Right lobe of liver (tissue), 6 donors: ENCODE measurements around the gene CBLN3. TPM values are rescaled to one million over a fixed set of nuclear protein-coding genes. Genes with fewer than 3 reads are reported as not detected.

ENCODE experiments used
- ATAC-seq, 4 donors: fragments of 200-7000 bp; cut with Tn5 transposase; one replicate each; pipeline ENCODE4 v1.9.1; 2020; ENCODE audit warnings: mild to moderate bottlenecking in 4 of 4, moderate library complexity in 4 of 4
- DNase-seq, 3 donors: peaks; one replicate each; pipeline ENCODE4 v3.0.0-alpha.2; 2020
- H3K27ac ChIP-seq, 3 donors: fragments of 200-600 bp; one replicate each; pipeline ENCODE4 v1.8.0; 2022
- H3K27me3 ChIP-seq, 2 donors: fragments of 200-600 bp; one replicate each; pipeline ENCODE4 v1.8.0; 2022
- H3K36me3 ChIP-seq, 4 donors: fragments of 200-600 bp; sonication (generic) in 1 of 4; one replicate each; pipeline versions ENCODE4 v1.5.1 to v1.8.0; 2017 to 2022; ENCODE audit warnings: control low read depth in 1 of 4
- H3K4me1 ChIP-seq, 4 donors: fragments of 200-600 bp; sonication (generic) in 1 of 4; one replicate each; pipeline versions ENCODE4 v1.5.1 to v1.8.0; 2017 to 2022; ENCODE audit warnings: control low read depth in 1 of 4
- H3K4me3 ChIP-seq, 3 donors: fragments of 200-600 bp; one replicate each; pipeline ENCODE4 v1.8.0; 2022
- H3K9me3 ChIP-seq, 4 donors: fragments of 200-600 bp; sonication (generic) in 1 of 4; one replicate each; pipeline versions ENCODE4 v1.5.1 to v1.8.0; 2017 to 2022; ENCODE audit warnings: control low read depth in 1 of 4
- POLR2A ChIP-seq: fragments of 450-650 bp; IDR thresholded peaks from one replicate; pipeline ENCODE4 v1.6.1; 2017; ENCODE audit warnings: antibody characterized with exemption, mild to moderate bottlenecking
- WGBS: methylation state at CpG from one replicate; pipeline ENCODE4 v1.1.6; 2018; ENCODE audit warnings: low coverage, low lambda C conversion rate; ENCODE audit not compliant: insufficient coverage; ENCODE audit errors: missing lambda C conversion rate; 5-methylcytosine and 5-hydroxymethylcytosine counted together
- intact Hi-C, 2 donors: fragments of 100-400 bp; cut with DNase I; formaldehyde crosslinking; loops; one replicate each; pipeline versions ENCODE4 v1.11.2 to v1.14.1; 2022
- total RNA-seq, 6 experiments: library from RNA; depleted of rRNA in 2 of 6; stranded (reverse); fragments of >200 nt in 2 of 6; fragmentation: NEBNext Ultra II Directional in 3 of 6; extraction: Animal tissue kit (Norgen Biotek cat#: 25700) in 3 of 6; gene quantifications; one replicate each; pipeline versions ENCODE4 v1.1.0 to v1.2.4, GENCODE V29; 2016 to 2023
- TF ChIP-seq, protein P1 (sequence below), 4 donors: fragments of 200-600 bp in 3 of 4; fragments of 450-650 bp in 1 of 4; IDR thresholded peaks; one replicate each; pipeline versions ENCODE4 v1.5.1 to v1.8.0; 2016 to 2022; ENCODE audit warnings: antibody characterized with exemption in 4 of 4, mild to moderate bottlenecking in 2 of 4
- donor health status: DM: no; HTN: yes; CAD: no.
- donor health status: DM: no; HTN: no; CAD: no.
- donor health status: DM: no; HTN: no; CAD: no.
- donor health status: DM: no; HTN: yes; CAD: no.
- donor health status: DM: no; HTN: yes; CAD: no.

CBLN3 gene
- total RNA-seq, 6 experiments from 2014 or later = 0.74 to 1.8 (median 1.2) TPM

DNA sequence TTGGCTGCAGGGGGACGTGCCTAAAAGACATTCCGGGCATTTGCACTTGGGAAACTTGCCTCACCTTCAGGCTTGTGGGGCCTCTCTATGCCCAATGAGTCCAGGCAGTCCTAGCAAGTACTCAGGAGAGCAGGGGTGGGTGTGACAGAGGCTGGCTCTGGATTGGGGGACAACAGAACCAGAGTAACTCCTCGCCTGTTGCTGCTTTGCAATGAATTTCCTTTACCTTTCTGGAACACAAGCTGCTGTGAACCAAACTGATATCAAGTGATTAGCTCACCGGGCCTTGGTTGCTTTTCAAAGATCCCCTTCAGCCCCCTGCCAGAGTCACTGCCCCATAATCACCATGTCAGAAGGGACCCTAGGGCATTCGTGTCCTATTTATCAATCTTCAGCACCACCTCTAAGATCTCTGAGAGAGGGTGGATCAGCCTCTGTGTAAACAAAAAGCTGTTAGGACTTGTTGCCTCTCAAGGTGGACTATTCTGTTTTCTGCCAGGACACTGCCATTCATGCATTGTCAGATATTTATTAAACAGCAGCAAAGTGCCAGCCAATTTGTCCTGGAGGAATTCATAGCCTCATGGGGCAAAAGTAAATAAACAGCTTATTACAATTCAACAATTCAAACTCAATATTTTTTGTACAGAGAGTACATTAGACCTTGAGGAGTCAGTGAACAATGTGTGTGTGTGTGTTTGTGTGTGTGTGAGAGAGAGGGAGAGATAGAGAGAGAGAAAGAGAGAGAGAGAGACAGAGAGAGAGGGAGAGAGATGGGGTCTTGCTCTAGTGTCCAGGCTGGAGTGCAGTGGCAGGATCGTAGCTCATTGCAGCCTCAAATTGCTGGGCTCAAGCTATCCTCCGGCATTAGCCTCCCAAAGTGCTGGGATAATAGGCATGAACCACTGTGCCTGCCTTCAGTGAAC lies 50.2 kb downstream of the CBLN3 start:
- Histone ChIP-seq H3K27ac (no peak overlapping the region), H3K27me3 (no peaks in the 10 kb centered on the region), H3K4me3 (no peak overlapping the region), H3K4me1 (no peaks in the 10 kb centered on the region), H3K9me3 (no peaks in the 10 kb centered on the region), H3K36me3 (no peaks in the 10 kb centered on the region)
- intact Hi-C loops = no loop called here
- ATAC-seq (no peak), DNase-seq (no peak)
- WGBS = 82% methylated on average over 4 of the region's 7 CpGs
- no peak for TF ChIP-seq POLR2A
- TF ChIP-seq, protein P1, sequence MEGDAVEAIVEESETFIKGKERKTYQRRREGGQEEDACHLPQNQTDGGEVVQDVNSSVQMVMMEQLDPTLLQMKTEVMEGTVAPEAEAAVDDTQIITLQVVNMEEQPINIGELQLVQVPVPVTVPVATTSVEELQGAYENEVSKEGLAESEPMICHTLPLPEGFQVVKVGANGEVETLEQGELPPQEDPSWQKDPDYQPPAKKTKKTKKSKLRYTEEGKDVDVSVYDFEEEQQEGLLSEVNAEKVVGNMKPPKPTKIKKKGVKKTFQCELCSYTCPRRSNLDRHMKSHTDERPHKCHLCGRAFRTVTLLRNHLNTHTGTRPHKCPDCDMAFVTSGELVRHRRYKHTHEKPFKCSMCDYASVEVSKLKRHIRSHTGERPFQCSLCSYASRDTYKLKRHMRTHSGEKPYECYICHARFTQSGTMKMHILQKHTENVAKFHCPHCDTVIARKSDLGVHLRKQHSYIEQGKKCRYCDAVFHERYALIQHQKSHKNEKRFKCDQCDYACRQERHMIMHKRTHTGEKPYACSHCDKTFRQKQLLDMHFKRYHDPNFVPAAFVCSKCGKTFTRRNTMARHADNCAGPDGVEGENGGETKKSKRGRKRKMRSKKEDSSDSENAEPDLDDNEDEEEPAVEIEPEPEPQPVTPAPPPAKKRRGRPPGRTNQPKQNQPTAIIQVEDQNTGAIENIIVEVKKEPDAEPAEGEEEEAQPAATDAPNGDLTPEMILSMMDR (IDR thresholded peaks at IDR 0.05) = no peak

DNA sequence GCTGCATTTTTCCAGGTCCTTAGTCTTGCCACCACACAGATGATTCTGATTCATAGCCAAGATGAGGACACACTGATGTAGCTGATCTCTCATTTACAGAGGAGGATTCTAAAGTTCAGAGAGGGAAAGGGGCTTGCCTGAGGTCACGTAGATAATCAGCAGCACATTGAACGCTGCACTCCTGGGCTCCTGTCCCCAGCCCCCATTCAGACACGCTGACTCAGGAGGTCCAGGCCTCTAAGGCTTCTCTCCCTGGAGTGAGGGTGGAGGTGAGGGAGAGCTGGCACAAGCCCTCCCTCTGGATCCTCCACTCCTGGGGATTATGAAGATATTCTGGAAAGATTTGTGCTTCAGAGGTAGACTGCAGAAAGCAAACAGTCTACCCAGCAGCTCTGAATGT lies 51.1 kb downstream of the CBLN3 start:
- H3K27me3 ChIP-seq = no peaks in the 10 kb centered on the region
- H3K9me3 ChIP-seq = no peaks in the 10 kb centered on the region
- no peaks in the 10 kb centered on the region for H3K4me1 ChIP-seq
- ATAC-seq = no peak
- WGBS = no CpG with 5 or more reads among the region's 3 CpGs
- intact Hi-C loops = no loop called here
- H3K27ac ChIP-seq = no peak overlapping the region
- no peaks in the 10 kb centered on the region for H3K36me3 ChIP-seq
- TF ChIP-seq, protein P1 (IDR thresholded peaks at IDR 0.05) = no peak
- TF ChIP-seq POLR2A = no peak
- DNase-seq = no peak
- no peak overlapping the region for H3K4me3 ChIP-seq

DNA sequence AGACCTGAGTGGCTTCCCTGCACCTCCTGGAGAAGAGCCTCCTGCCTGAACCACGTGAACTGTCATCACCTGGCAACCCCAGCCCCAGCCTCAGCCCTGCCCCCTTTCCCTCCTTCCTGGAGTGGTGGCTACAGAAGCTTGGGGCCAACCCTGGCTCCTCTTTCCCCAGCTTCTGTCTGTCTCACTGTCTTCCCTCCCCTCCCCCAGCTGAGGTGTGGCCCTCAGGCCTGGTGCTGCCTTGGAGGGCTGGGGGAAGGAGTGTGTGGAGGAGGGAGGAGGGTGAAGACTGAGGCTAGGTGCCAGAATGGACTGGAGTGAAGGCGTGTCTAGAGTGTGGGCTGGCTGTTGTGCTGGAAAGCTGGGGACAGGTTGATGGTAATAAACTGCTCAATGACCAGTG lies 51.8 kb downstream of the CBLN3 start:
- H3K4me1 ChIP-seq = no peaks in the 10 kb centered on the region
- intact Hi-C loops = no loop called here
- DNase-seq (no peak), ATAC-seq (no peak)
- no peak for TF ChIP-seq POLR2A
- TF ChIP-seq, protein P1 (IDR thresholded peaks at IDR 0.05) = no peak
- no CpG with 5 or more reads among the region's 2 CpGs for WGBS
- H3K27ac ChIP-seq = no peak overlapping the region
- no peak overlapping the region for H3K4me3 ChIP-seq
- H3K27me3 ChIP-seq = no peaks in the 10 kb centered on the region
- no peaks in the 10 kb centered on the region for H3K9me3 ChIP-seq
- no peaks in the 10 kb centered on the region for H3K36me3 ChIP-seq

DNA sequence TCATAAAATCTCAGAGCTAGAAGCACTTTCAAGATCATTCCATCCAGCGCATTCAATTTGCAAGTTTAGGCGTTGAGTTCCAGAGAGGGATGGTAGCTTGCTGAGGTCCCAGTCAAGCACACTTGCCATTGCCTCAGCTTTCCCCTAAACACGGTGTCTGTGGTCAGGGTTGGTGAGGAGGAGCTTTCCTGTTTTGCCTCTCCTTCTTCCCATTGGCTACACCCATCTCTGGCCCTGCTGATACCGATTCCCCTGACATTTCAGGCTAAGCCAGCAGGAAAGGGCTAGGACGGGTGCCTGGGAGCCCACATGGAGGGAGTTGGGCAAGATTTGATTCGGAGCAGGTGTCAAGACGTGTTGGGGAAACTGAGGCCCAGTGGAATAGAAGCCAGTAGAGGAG lies 52.3 kb downstream of the CBLN3 start:
- ATAC-seq (no peak), DNase-seq (no peak)
- TF ChIP-seq, protein P1 (IDR thresholded peaks at IDR 0.05) = no peak
- no peak for TF ChIP-seq POLR2A
- Histone ChIP-seq H3K27ac (no peak overlapping the region), H3K4me1 (no peaks in the 10 kb centered on the region), H3K9me3 (no peaks in the 10 kb centered on the region), H3K4me3 (no peak overlapping the region), H3K36me3 (no peaks in the 10 kb centered on the region), H3K27me3 (no peaks in the 10 kb centered on the region)
- intact Hi-C loops = no loop called here
- WGBS = 69% methylated on average over 5 of the region's 7 CpGs

Other genes with a start within 250 kb of the CBLN3 start
- gene IPO4, start 240.9 kb downstream of the CBLN3 start, total RNA-seq = 10 to 100 TPM; 17.9 to 44.0 (median 23.0) TPM
- 10 to 100 TPM; 32.1 to 49.8 (median 41.2) TPM for gene TM9SF1, start 234.2 kb downstream of the CBLN3 start, total RNA-seq
- under 1 TPM in 2 of 6 experiments, not detected in 4; 0.29 TPM for gene TSSK4, start 224.0 kb downstream of the CBLN3 start, total RNA-seq
- gene CHMP4A, start 216.2 kb downstream of the CBLN3 start, total RNA-seq = 10 to 100 TPM; 11.9 to 28.9 (median 17.1) TPM
- gene MDP1, start 213.6 kb downstream of the CBLN3 start, total RNA-seq = 1 to 10 TPM; 3.7 to 6.3 (median 4.9) TPM
- gene NEDD8, start 197.3 kb downstream of the CBLN3 start, total RNA-seq = 10 to 100 TPM; 60.0 to 72.9 (median 68.7) TPM
- 10 to 100 TPM; 26.2 to 40.2 (median 34.2) TPM for gene GMPR2, start 196.7 kb downstream of the CBLN3 start, total RNA-seq
- gene TINF2, start 187.0 kb downstream of the CBLN3 start, total RNA-seq = 10 to 100 TPM; 13.4 to 28.1 (median 24.1) TPM
- 1 to 10 TPM in 2 of 6 experiments, under 1 TPM in 4; 0.37 to 1.9 (median 0.77) TPM for gene TGM1, start 166.5 kb downstream of the CBLN3 start, total RNA-seq
- 10 to 100 TPM; 11.5 to 28.3 (median 15.2) TPM for gene RABGGTA, start 158.1 kb downstream of the CBLN3 start, total RNA-seq
- 10 to 100 TPM; 49.1 to 89.3 (median 60.1) TPM for gene DHRS1, start 129.9 kb downstream of the CBLN3 start, total RNA-seq
- 10 to 100 TPM in 4 of 6 experiments, 1 to 10 TPM in 2; 8.2 to 15.3 (median 11.4) TPM for gene NOP9, start 129.8 kb downstream of the CBLN3 start, total RNA-seq
- gene CIDEB, start 121.7 kb downstream of the CBLN3 start, total RNA-seq = 100 to 1,000 TPM; 118 to 219 (median 196) TPM
- gene LTB4R2, start 119.5 kb downstream of the CBLN3 start, total RNA-seq = 1 to 10 TPM; 1.8 to 5.8 (median 3.5) TPM
- gene LTB4R, start 118.2 kb downstream of the CBLN3 start, total RNA-seq = 1 to 10 TPM; 2.7 to 5.5 (median 3.9) TPM
- gene ADCY4, start 94.6 kb downstream of the CBLN3 start, total RNA-seq = 1 to 10 TPM; 2.3 to 7.2 (median 3.9) TPM
- gene RIPK3, start 89.7 kb downstream of the CBLN3 start, total RNA-seq = 1 to 10 TPM in 2 of 6 experiments, under 1 TPM in 4; 0.70 to 1.6 (median 0.90) TPM
- gene NFATC4, start 61.5 kb downstream of the CBLN3 start, total RNA-seq = 1 to 10 TPM; 1.0 to 3.7 (median 2.0) TPM
- 1 to 10 TPM; 1.8 to 6.1 (median 2.7) TPM for gene NYNRIN, start 30.7 kb downstream of the CBLN3 start, total RNA-seq
- 10 to 100 TPM; 19.6 to 24.9 (median 21.4) TPM for gene KHNYN, start 286 bp upstream of the CBLN3 start, total RNA-seq
- gene SDR39U1, start 13.1 kb upstream of the CBLN3 start, total RNA-seq = 10 to 100 TPM; 24.9 to 32.8 (median 28.3) TPM
- gene CMA1, start 78.6 kb upstream of the CBLN3 start, total RNA-seq = not detected
- 1 to 10 TPM in 2 of 6 experiments, not detected in 4; 1.8 to 2.5 TPM for gene CTSG, start 146.6 kb upstream of the CBLN3 start, total RNA-seq
- under 1 TPM in 5 of 6 experiments, not detected in 1; 0.44 to 0.93 (median 0.48) TPM for gene GZMH, start 180.0 kb upstream of the CBLN3 start, total RNA-seq
- under 1 TPM in 4 of 6 experiments, not detected in 2; 0.66 to 0.88 (median 0.78) TPM for gene GZMB, start 204.5 kb upstream of the CBLN3 start, total RNA-seq